Measurements from ENCODE around the gene AUP1.
A peak's percentile ranks its signal among the peaks of the same experiment; 100 is the strongest.

GRCh38 chr2:74525717-74526648 is 3.5 kb downstream of the AUP1 start, which contains the start of gene DQX1:
- TF ChIP-seq PHF20 (IDR thresholded peaks at IDR 0.05; ENCODE audit: partially characterized antibody) (no peak), SIN3A (IDR thresholded peaks at IDR 0.05; ENCODE audit: borderline replicate concordance in 2 of 2, control insufficient read depth in 1 of 2, low read depth in 2 of 2, low read length in 2 of 2) (no peak), CTCF (IDR thresholded peaks at IDR 0.05 in 2 of 3, conservative IDR thresholded peaks at IDR 0.05 in 1 of 3; ENCODE audit: insufficient read depth in 2 of 3, low read depth in 1 of 3, low read length in 3 of 3) (no peak), YBX1 (IDR thresholded peaks at IDR 0.05) (no peak), NR2C1 (IDR thresholded peaks at IDR 0.05) (peak; percentile 76), NR2C1 (tag; IDR thresholded peaks at IDR 0.05) (peak; percentile 83), MXI1 (IDR thresholded peaks at IDR 0.05; ENCODE audit: low read depth, low read length) (no peak), TGIF2 (CRISPR knock-in tag; IDR thresholded peaks at IDR 0.05) (no peak), RCOR1 (IDR thresholded peaks at IDR 0.05; ENCODE audit: borderline replicate concordance in 1 of 2, low read depth in 2 of 2, low read length in 2 of 2) (0 out of 4 replicates have a peak, but pooled peaks of 1 of the 2 experiments have one; percentile 5), TRIM28 (IDR thresholded peaks at IDR 0.05) (peak; percentile 97)

All from K562 (cell line).